Muscle of leg (tissue), 11 donors: Measurements from ENCODE around the gene RGL3. TPM values are rescaled to one million over a fixed set of nuclear protein-coding genes. Genes with fewer than 3 reads are reported as not detected.
"Not testable (repeated sequence)": the region's sequence is repeated elsewhere in the genome, so short reads cannot be mapped to it uniquely, and the experiment has no call there.

Experiments used
- DNase-seq: peaks from one replicate; pipeline ENCODE4 v3.0.0; 2013
- H3K27ac ChIP-seq: one replicate; pipeline ENCODE4 v1.5.1; 2013; ENCODE audit warnings: mild to moderate bottlenecking, low read length, control low read depth
- H3K27me3 ChIP-seq: one replicate; pipeline ENCODE4 v1.6.1; 2013; ENCODE audit warnings: low read length; ENCODE audit not compliant: control insufficient read depth, insufficient read depth
- H3K36me3 ChIP-seq: one replicate; pipeline ENCODE4 v1.6.1; 2013; ENCODE audit warnings: low read length; ENCODE audit not compliant: control insufficient read depth, insufficient read depth
- H3K4me1 ChIP-seq: one replicate; pipeline ENCODE4 v1.6.1; 2013; ENCODE audit warnings: low read length; ENCODE audit not compliant: control insufficient read depth, insufficient read depth
- H3K4me3 ChIP-seq: one replicate; pipeline ENCODE4 v1.5.1; 2013; ENCODE audit warnings: low read length, control low read depth
- H3K9me3 ChIP-seq: replicated peaks from 2 replicates; pipeline ENCODE4 v1.6.1; 2013; ENCODE audit warnings: low read depth, low read length; ENCODE audit not compliant: control insufficient read depth
- WGBS: methylation state at CpG from one replicate; pipeline ENCODE4 v1.1.5; 2013; ENCODE audit warnings: missing lambda C conversion rate; ENCODE audit not compliant: insufficient coverage; 5-methylcytosine and 5-hydroxymethylcytosine counted together
- polyA plus RNA-seq, 8 donors: library from polyadenylated mRNA; unstranded; fragments of 120-200 nt; gene quantifications; one replicate each; pipeline versions ENCODE4 v1.2.1 to v1.2.3, GENCODE V29; 2013; ENCODE audit warnings: inconsistent platforms in 1 of 8, low replicate concordance in 1 of 8; ENCODE audit not compliant: insufficient read length in 8 of 8, insufficient read depth in 1 of 8
- total RNA-seq: library from RNA; stranded (reverse); fragments of 120-200 nt; gene quantifications from one replicate; pipeline ENCODE4 v1.2.4, GENCODE V29; 2013

Gene RGL3
- total and polyA plus RNA-seq, 9 donors, result 0.12 to 2.3 (median 0.38) TPM

DNA sequence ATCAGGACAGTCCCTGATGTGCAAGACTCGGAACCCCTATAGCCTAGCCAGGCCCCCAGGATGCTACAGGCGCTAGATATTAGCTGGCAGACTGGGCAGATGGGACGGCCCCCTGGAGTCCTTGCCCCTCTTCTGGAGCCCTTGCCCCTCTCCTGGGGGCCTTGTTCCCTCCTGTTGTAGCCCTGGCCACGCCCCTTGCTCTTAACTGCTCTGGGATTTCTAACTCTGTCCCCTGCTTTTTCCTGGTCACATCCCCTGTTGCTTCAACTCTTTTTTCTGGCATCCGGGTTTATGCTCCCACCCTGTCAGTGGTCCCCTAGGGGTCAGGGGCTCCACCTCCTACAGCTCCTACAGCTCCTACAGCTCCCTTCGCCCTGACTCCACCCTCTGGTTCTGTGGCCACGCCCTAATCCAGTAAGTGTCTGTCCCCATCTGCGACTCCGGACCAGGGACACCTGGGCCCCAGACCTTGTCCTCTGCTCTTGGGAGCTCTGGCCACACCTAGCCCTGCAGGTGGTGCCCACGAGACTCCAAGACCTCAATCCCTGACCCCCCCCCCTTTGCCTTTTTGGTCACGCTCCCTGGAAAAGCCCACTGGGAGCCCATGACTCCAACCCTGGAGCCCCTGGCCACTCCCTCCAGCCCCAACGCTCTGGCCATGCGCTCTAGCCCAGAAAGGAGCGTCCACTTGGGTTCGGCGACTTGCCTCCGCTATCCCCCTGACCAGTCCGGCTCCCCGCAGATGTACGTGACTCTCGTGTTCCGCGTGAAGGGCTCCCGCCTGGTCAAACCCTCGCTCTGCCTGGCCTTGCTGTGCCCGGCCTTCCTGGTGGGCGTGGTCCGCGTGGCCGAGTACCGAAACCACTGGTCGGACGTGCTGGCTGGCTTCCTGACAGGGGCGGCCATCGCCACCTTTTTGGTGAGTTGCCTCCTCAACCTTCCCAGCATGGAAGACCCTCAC, 57.1 kb downstream of the RGL3 start:
- Histone ChIP-seq H3K27me3 (peaks cover 12% of the 10 kb centered on the region), H3K4me1 (peaks cover 6% of the 10 kb centered on the region), H3K4me3 (no peak overlapping the region), H3K27ac (no peak overlapping the region), H3K9me3 (no peaks in the 10 kb centered on the region), H3K36me3 (peaks cover 30% of the 10 kb centered on the region)
- 60% methylated on average over 30 of the region's 35 CpGs for WGBS
- DNase-seq, result no peak

- Histone ChIP-seq H3K27me3 (peaks cover 12% of the 10 kb centered on the region), H3K36me3 (peaks cover 30% of the 10 kb centered on the region), H3K27ac (no peak overlapping the region), H3K9me3 (no peaks in the 10 kb centered on the region), H3K4me1 (peaks cover 13% of the 10 kb centered on the region), H3K4me3 (no peak overlapping the region)
- WGBS, result 33% methylated on average over 42 of the region's 43 CpGs
- no peak for DNase-seq
These were observed 57.9 kb downstream of the RGL3 start for GRCh38 chr19:11361037-11361770.

DNA sequence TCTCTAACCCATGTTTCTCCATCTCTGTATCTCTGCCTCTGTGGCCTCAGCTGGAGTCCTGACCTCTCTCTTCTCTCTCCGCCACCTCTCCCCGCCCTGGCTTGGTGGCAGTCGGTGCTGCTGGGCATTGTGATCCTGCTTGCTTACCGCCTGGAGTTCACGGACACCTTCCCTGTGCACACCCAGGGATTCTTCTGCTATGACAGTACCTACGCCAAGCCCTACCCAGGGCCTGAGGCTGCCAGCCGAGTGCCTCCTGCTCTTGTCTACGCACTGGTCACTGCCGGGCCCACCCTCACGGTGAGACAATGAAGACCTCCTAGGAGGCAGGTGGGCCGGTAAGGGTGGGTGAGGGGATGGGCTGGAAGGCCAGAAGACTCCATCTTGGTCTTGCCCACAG, 59.7 kb downstream of the RGL3 start:
- Histone ChIP-seq H3K27ac (no peak overlapping the region), H3K36me3 (peaks cover 16% of the 10 kb centered on the region), H3K4me3 (no peak overlapping the region), H3K27me3 (peaks cover 12% of the 10 kb centered on the region), H3K9me3 (no peaks in the 10 kb centered on the region), H3K4me1 (peaks cover 20% of the 10 kb centered on the region)
- no peak for DNase-seq
- WGBS, result 80% methylated on average over 8 of the region's 11 CpGs

GRCh38 chr19:11356676-11357550, 62.2 kb downstream of the RGL3 start:
- H3K9me3 ChIP-seq, result no peaks in the 10 kb centered on the region
- no peak overlapping the region for H3K27ac ChIP-seq
- H3K36me3 ChIP-seq, result peaks cover 7% of the 10 kb centered on the region
- no peak overlapping the region for H3K4me3 ChIP-seq
- DNase-seq, result no peak
- peaks cover 20% of the 10 kb centered on the region for H3K4me1 ChIP-seq
- peaks cover 13% of the 10 kb centered on the region for H3K27me3 ChIP-seq
- 87% methylated on average over 6 of the region's 11 CpGs for WGBS

DNA sequence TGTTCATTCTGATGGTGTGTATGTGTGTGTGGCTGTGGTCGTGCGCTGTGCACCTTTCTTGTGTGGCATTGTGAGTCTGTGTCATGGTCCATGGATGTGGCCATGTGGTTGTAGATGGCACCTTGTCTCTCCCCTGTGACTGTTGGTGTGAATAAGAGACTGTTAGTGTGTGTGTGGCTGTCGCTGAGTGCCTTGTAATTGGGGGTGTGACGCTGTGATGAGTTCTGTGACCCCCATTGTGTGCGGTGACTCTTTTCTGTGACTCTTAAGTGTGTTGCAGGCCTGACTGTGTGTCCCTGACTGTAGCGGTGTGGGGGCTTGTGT, 63.1 kb downstream of the RGL3 start:
- peaks cover 4% of the 10 kb centered on the region for H3K36me3 ChIP-seq
- H3K27ac ChIP-seq, result no peak overlapping the region
- DNase-seq, result no peak
- H3K4me3 ChIP-seq, result peak overlapping the region; percentile 55
- H3K27me3 ChIP-seq, result peaks cover 6% of the 10 kb centered on the region
- 86% methylated on average over 4 of the region's 6 CpGs for WGBS
- peaks cover 14% of the 10 kb centered on the region for H3K4me1 ChIP-seq
- H3K9me3 ChIP-seq, result no peaks in the 10 kb centered on the region

DNA sequence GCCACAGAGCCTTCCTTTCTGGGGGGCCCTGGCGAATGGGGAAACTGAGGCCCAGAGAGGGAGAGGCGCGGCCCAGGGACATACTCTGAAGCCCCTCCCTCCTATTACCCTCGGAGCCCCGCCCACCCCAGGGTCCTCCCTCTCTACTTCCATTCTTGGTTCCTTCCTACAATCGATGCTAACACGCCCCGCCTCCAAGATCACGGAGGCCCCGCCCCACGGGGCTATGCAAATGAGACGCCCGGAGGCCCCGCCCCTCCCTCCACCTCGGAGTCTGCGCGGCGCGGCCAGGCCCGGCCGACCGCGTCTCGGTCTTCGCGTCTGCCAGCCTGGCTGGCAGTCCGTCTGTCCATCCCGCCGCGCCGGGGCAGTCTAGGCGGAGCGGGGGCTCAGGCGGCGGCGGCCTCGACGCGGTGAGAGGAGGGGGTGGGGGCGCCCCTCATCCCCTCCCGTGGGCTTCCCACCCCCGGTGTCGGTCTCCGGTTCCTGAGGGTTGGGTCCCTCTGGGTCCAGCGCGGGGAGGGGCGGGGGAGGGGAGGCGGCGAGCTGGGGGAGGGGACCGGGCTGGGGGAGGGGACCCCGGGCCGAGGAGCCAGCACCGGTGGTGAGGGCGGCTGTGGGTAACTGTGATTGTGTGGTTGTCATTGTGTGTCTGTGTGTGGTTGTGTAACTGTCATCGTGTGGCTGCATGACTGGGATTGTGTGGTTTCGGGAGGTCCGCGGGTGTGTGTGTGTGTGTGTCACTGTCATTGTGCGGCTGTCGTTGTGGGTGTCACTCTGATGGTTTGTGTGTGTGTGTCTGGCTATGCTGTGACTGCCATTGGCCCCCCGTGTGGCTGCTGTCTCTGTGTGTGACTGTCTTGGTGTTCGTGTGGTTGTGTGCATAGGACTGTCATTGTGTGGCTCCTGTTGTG, 63.7 kb downstream of the RGL3 start, which contains the start of gene PLPPR2:
Gene PLPPR2, plus strand, starts transcription at position 273 of the 914 bp plus-strand sequence. CDS start 2,242 bp downstream, outside the sequence.
- H3K4me3 ChIP-seq, result peak within 1 kb of the TSS; percentile 55
- H3K9me3 ChIP-seq, result no peaks in the 10 kb centered on the region
- WGBS, result 5% methylated on average over 35 of the region's 62 CpGs
- peaks cover 14% of the 10 kb centered on the region for H3K4me1 ChIP-seq
- peaks cover 3% of the 10 kb centered on the region for H3K27me3 ChIP-seq
- DNase-seq, result peak; percentile 95
- peaks cover 4% of the 10 kb centered on the region for H3K36me3 ChIP-seq
- H3K27ac ChIP-seq, result no peak within 1 kb of the TSS

- not testable (repeated sequence) for H3K9me3 ChIP-seq, DNase-seq, H3K4me3 ChIP-seq, H3K27me3 ChIP-seq, H3K27ac ChIP-seq, H3K36me3 ChIP-seq
- H3K4me1 ChIP-seq, result peaks cover 14% of the 10 kb centered on the region
- 84% methylated on average over 4 of the region's 4 CpGs for WGBS
These were observed 65.0 kb downstream of the RGL3 start for GRCh38 chr19:11354102-11354501.

GRCh38 chr19:11349171-11349570, 69.9 kb downstream of the RGL3 start:
- Histone ChIP-seq H3K9me3 (peaks cover 7% of the 10 kb centered on the region), H3K27me3 (peaks cover 3% of the 10 kb centered on the region), H3K36me3 (no peaks in the 10 kb centered on the region), H3K4me1 (peaks cover 22% of the 10 kb centered on the region), H3K27ac (no peak overlapping the region), H3K4me3 (no peak overlapping the region)
- 88% methylated on average over 4 of the region's 4 CpGs for WGBS
- no peak for DNase-seq

DNA sequence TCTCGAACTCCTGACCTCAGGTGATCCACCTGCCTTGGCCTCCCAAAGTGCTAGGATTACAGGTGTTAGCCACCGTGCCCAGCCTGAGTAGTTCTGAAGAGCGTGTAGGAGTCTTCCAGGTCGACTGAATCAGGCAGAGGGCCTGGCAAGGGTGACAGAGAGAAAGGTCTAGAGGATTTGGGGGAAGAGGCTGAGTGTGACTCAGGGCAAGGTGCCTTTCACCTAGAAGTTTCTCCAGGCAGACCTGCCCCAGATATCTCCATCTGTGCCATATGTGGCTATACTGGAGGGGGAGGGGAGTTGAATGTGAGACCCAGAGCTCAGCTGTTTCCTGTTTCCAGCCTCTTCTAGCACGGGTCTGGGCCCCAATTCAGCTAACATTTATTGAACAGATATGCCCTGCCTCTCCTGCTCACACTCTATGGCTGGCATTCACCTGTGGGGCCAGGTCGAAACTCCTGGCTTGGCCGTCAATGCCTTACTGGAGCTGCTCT, 71.5 kb downstream of the RGL3 start:
- H3K4me3 ChIP-seq, result no peak overlapping the region
- H3K36me3 ChIP-seq, result peaks cover 8% of the 10 kb centered on the region
- H3K27ac ChIP-seq, result no peak overlapping the region
- no peak for DNase-seq
- H3K4me1 ChIP-seq, result peaks cover 22% of the 10 kb centered on the region
- 57% methylated on average over 6 of the region's 7 CpGs for whole genome bisulfite sequencing
- H3K9me3 ChIP-seq, result peaks cover 7% of the 10 kb centered on the region
- H3K27me3 ChIP-seq, result peaks cover 3% of the 10 kb centered on the region
